Brain microvascular endothelial cell (primary cell): Measurements from ENCODE around the gene RUNDC3A.

ENCODE experiments used
- DNase-seq: peaks from one replicate; pipeline ENCODE4 v3.0.0-alpha.2; 2020
- H3K27ac ChIP-seq: fragments of 250-450 bp; sonication (Bioruptor Pico); 2 replicates; pipeline ENCODE4 v1.5.1; 2020; ENCODE audit warnings: mild to moderate bottlenecking, moderate library complexity
- H3K27me3 ChIP-seq: fragments of 250-450 bp; sonication (Bioruptor Pico); replicated peaks from 2 replicates; pipeline ENCODE4 v1.5.1; 2020; ENCODE audit warnings: mild to moderate bottlenecking
- H3K36me3 ChIP-seq: fragments of 250-450 bp; sonication (Bioruptor Pico); replicated peaks from 2 replicates; pipeline ENCODE4 v1.5.1; 2020; ENCODE audit warnings: mild to moderate bottlenecking
- H3K4me3 ChIP-seq: 2 replicates; pipeline ENCODE4 v1.5.1; 2011; ENCODE audit warnings: low read depth, mild to moderate bottlenecking, control low read depth, low read length, moderate library complexity
- CTCF ChIP-seq: IDR thresholded peaks from 2 replicates; pipeline ENCODE4 v1.5.1; 2011; ENCODE audit warnings: low read depth, mild to moderate bottlenecking, moderate library complexity, low read length, control low read depth, inconsistent platforms; ENCODE audit errors: missing control alignments
- in situ Hi-C: cut with HindIII; loops from 2 replicates; pipeline ENCODE4 v1.10.0; 2017; ENCODE audit warnings: low sequenced_read_pairs, low pct_ligation_motif_present

The RUNDC3A gene

GRCh38 chr17:44308320-44308818, at the start of gene RUNDC3A:
Gene RUNDC3A (plus strand): TSS chr17:44308601. CDS start chr17:44308833, 232 bp downstream.
- in situ Hi-C loops = no loop called here

GRCh38 chr17:44258811-44259351, 49.5 kb upstream of the RUNDC3A start:
- no peak for DNase-seq
- H3K27me3 ChIP-seq = peaks cover 2% of the 10 kb centered on the region
- no peak overlapping the region for H3K27ac ChIP-seq
- TF ChIP-seq CTCF = no peak
- no peak overlapping the region for H3K4me3 ChIP-seq
- in situ Hi-C loops = no loop called here
- no peaks in the 10 kb centered on the region for H3K36me3 ChIP-seq

More at GRCh38 chr17:44308320-44308818, at the start of gene RUNDC3A:
- no peak for TF ChIP-seq CTCF
- no peak within 1 kb of the TSS for H3K27ac ChIP-seq
- DNase-seq = peak; percentile 67
- H3K27me3 ChIP-seq = peaks cover 7% of the 10 kb centered on the region
- no peaks in the 10 kb centered on the region for H3K36me3 ChIP-seq
- peak within 1 kb of the TSS; percentile 51 for H3K4me3 ChIP-seq

GRCh38 chr17:44260296-44260695, 48.1 kb upstream of the RUNDC3A start:
- TF ChIP-seq CTCF = no peak
- H3K4me3 ChIP-seq = no peak overlapping the region
- no peaks in the 10 kb centered on the region for H3K36me3 ChIP-seq
- in situ Hi-C loops = no loop called here
- no peaks in the 10 kb centered on the region for H3K27me3 ChIP-seq
- DNase-seq = no peak
- no peak overlapping the region for H3K27ac ChIP-seq

- TF ChIP-seq CTCF = no peak
- H3K27ac ChIP-seq = no peak overlapping the region
- no peaks in the 10 kb centered on the region for H3K27me3 ChIP-seq
- no peaks in the 10 kb centered on the region for H3K36me3 ChIP-seq
- DNase-seq = no peak
- in situ Hi-C loops = no loop called here
- no peak overlapping the region for H3K4me3 ChIP-seq
These were observed 45.7 kb upstream of the RUNDC3A start for GRCh38 chr17:44262654-44263225.

- no peaks in the 10 kb centered on the region for H3K36me3 ChIP-seq
- no peak for DNase-seq
- no peaks in the 10 kb centered on the region for H3K27me3 ChIP-seq
- in situ Hi-C loops = no loop called here
- no peak for TF ChIP-seq CTCF
- no peak overlapping the region for H3K27ac ChIP-seq
- no peak overlapping the region for H3K4me3 ChIP-seq
These were observed 45.0 kb upstream of the RUNDC3A start for GRCh38 chr17:44263345-44263902.
